OCI-LY1 (cell line): Measurements from ENCODE around the gene P2RX6.

Experiments
- H2AFZ ChIP-seq: fragments of 200-600 bp; sonication (generic), shearing (Covaris generic); 2 replicates; pipeline ENCODE4 v1.6.0; 2014; ENCODE audit warnings: antibody characterized with exemption, mild to moderate bottlenecking, low read length
- H3F3A ChIP-seq: fragments of 200-600 bp; sonication (generic), shearing (Covaris generic); 2 replicates; pipeline ENCODE4 v1.6.0; 2014; ENCODE audit warnings: mild to moderate bottlenecking, antibody characterized with exemption, low read length, moderate library complexity; ENCODE audit not compliant: insufficient read depth
- H3K27ac ChIP-seq: fragments of 200-600 bp; sonication (generic); 2 replicates; pipeline ENCODE4 v1.5.1; 2014; ENCODE audit warnings: low read length, mixed run types, mild to moderate bottlenecking, low read depth; ENCODE audit not compliant: poor library complexity, severe bottlenecking
- H3K27me3 ChIP-seq: fragments of 200-600 bp; sonication (generic); 2 replicates; pipeline ENCODE4 v1.6.0; 2014; ENCODE audit warnings: antibody characterized with exemption, mild to moderate bottlenecking, low read length, moderate library complexity; ENCODE audit not compliant: insufficient read depth
- H3K36me3 ChIP-seq: fragments of 200-600 bp; sonication (generic); 2 replicates; pipeline ENCODE4 v1.6.1; 2014; ENCODE audit warnings: mild to moderate bottlenecking, antibody characterized with exemption, low read length, moderate library complexity, mixed read lengths; ENCODE audit not compliant: insufficient read depth
- H3K4me1 ChIP-seq: fragments of 200-600 bp; sonication (generic); 2 replicates; pipeline ENCODE4 v1.5.1; 2014; ENCODE audit warnings: mild to moderate bottlenecking, low read length, moderate library complexity; ENCODE audit not compliant: insufficient read depth, severe bottlenecking
- H3K4me2 ChIP-seq: fragments of 200-600 bp; sonication (generic), shearing (Covaris generic); 2 replicates; pipeline ENCODE4 v1.6.1; 2014; ENCODE audit warnings: low read length
- H3K4me3 ChIP-seq: fragments of 200-600 bp; sonication (generic); 2 replicates; pipeline ENCODE4 v1.5.1; 2014; ENCODE audit warnings: low read length, low read depth, mild to moderate bottlenecking, mixed read lengths; ENCODE audit not compliant: poor library complexity, severe bottlenecking
- H3K79me2 ChIP-seq: fragments of 200-600 bp; shearing (Covaris generic); 2 replicates; pipeline ENCODE4 v1.6.1; 2016; ENCODE audit warnings: mixed run types, low read length, mixed read lengths; ENCODE audit not compliant: insufficient read depth
- H3K9ac ChIP-seq: fragments of 200-600 bp; sonication (generic), shearing (Covaris generic); 2 replicates; pipeline ENCODE4 v1.6.1; 2014; ENCODE audit warnings: mild to moderate bottlenecking, low read length, mixed read lengths
- H3K9me2 ChIP-seq: fragments of 200-600 bp; sonication (generic), shearing (Covaris generic); 2 replicates; pipeline ENCODE4 v1.6.1; 2014; ENCODE audit warnings: low read depth, mild to moderate bottlenecking, low read length, mixed read lengths
- H3K9me3 ChIP-seq: fragments of 200-600 bp; shearing (Covaris generic); 2 replicates; pipeline ENCODE4 v1.6.1; 2014; ENCODE audit warnings: low read length, mixed read lengths
- H4K20me1 ChIP-seq: fragments of 200-600 bp; sonication (generic), shearing (Covaris generic); 2 replicates; pipeline ENCODE4 v1.6.0; 2016; ENCODE audit warnings: mild to moderate bottlenecking, low read length; ENCODE audit not compliant: insufficient read depth
- CTCF ChIP-seq: fragments of 200-600 bp; sonication (generic), shearing (Covaris generic); IDR thresholded peaks from 2 replicates; pipeline ENCODE4 v1.5.1; 2017; ENCODE audit warnings: mild to moderate bottlenecking, antibody characterized with exemption, low read length, moderate library complexity, mixed read lengths
- EZH2 ChIP-seq: fragments of 200-600 bp; sonication (generic), shearing (Covaris generic); IDR thresholded peaks from 2 replicates; pipeline ENCODE4 v1.8.0; 2017; ENCODE audit warnings: borderline replicate concordance, mixed run types, mild to moderate bottlenecking, antibody characterized with exemption, low read length, moderate library complexity, mixed read lengths

The P2RX6 gene

GRCh38 chr22:20995329-20996030 lies 19.5 kb upstream of the P2RX6 start:
- Histone ChIP-seq H3K4me1 (peaks cover 14% of the 10 kb centered on the region), H3K9me3 (no peaks in the 10 kb centered on the region), H3K27ac (no peak overlapping the region), H3K4me2 (no peak overlapping the region), H3K4me3 (no peak overlapping the region), H2AFZ (no peak overlapping the region), H3K9ac (no peak overlapping the region), H3K36me3 (peaks cover 39% of the 10 kb centered on the region; the same call in 1 of the 2 replicates), H4K20me1 (no peaks in the 10 kb centered on the region), H3K79me2 (no peaks in the 10 kb centered on the region), H3K9me2 (no peaks in the 10 kb centered on the region), H3K27me3 (no peaks in the 10 kb centered on the region), H3F3A (no peaks in the 10 kb centered on the region)
- TF ChIP-seq EZH2 (no peak), CTCF (no peak)

- Histone ChIP-seq H2AFZ (no peak overlapping the region), H3K4me1 (peaks cover 19% of the 10 kb centered on the region), H3K9me2 (no peaks in the 10 kb centered on the region), H3K9ac (no peak overlapping the region), H3K4me3 (no peak overlapping the region), H3K36me3 (peaks cover 39% of the 10 kb centered on the region; the same call in 1 of the 2 replicates), H3K9me3 (no peaks in the 10 kb centered on the region), H3K27me3 (no peaks in the 10 kb centered on the region), H3F3A (no peaks in the 10 kb centered on the region), H3K27ac (no peak overlapping the region), H4K20me1 (no peaks in the 10 kb centered on the region), H3K4me2 (no peak overlapping the region), H3K79me2 (peaks cover 3% of the 10 kb centered on the region; the same call in 1 of the 2 replicates)
- no peak for TF ChIP-seq CTCF
- TF ChIP-seq EZH2 = no peak
Observed at GRCh38 chr22:20996031-20996410, 18.9 kb upstream of the P2RX6 start.

- H3K36me3 ChIP-seq = peaks cover 35% of the 10 kb centered on the region; the same call in 1 of the 2 replicates
- H3K4me2 ChIP-seq = no peak overlapping the region
- H3K27ac ChIP-seq = no peak overlapping the region
- H3K4me1 ChIP-seq = peaks cover 23% of the 10 kb centered on the region
- no peaks in the 10 kb centered on the region for H3K27me3 ChIP-seq
- peaks cover 7% of the 10 kb centered on the region; the same call in 1 of the 2 replicates for H3K79me2 ChIP-seq
- H3F3A ChIP-seq = no peaks in the 10 kb centered on the region
- no peak for TF ChIP-seq CTCF
- no peak for TF ChIP-seq EZH2
- H3K4me3 ChIP-seq = no peak overlapping the region
- no peak overlapping the region for H3K9ac ChIP-seq
- no peaks in the 10 kb centered on the region for H3K9me3 ChIP-seq
- H3K9me2 ChIP-seq = no peaks in the 10 kb centered on the region
- H4K20me1 ChIP-seq = no peaks in the 10 kb centered on the region
- H2AFZ ChIP-seq = no peak overlapping the region
Observed at GRCh38 chr22:20996598-20997535, 18.1 kb upstream of the P2RX6 start.
